HG03108 (cell line): ENCODE data around the gene NDOR1.
A peak's percentile ranks its signal among the peaks of the same experiment; 100 is the strongest.

Experiments
- ATAC-seq: cut with Tn5 transposase; IDR thresholded peaks from one replicate; pipeline ENCODE4 v1.9.1; 2021; ENCODE audit warnings: moderate library complexity; ENCODE audit not compliant: unreplicated experiment

The NDOR1 gene

GRCh38 chr9:137181680-137182079, 23.8 kb upstream of the NDOR1 start:
- no peak for ATAC-seq

DNA sequence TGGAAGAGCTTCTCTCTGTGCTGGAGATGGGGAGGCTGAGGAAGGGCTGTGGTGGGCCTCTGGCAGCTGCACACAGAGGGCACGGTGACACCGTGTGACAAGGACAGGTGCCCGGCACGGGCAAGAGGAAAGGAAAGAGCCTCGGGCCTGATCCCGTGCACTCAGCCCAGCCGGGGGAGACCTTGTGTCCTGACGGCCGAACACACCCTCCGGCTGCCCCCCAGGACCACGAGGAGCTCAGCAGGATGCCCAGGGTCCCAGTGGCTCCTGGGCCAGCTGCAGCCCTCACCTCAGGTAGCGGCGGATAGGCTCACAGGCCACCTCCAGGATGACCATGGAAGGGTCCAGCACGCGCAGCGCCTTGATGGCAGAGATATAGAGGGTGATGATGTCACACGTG, 22.7 kb upstream of the NDOR1 start:
- ATAC-seq: no peak

GRCh38 chr9:137183980-137184595, 21.4 kb upstream of the NDOR1 start:
- no peak for ATAC-seq

DNA sequence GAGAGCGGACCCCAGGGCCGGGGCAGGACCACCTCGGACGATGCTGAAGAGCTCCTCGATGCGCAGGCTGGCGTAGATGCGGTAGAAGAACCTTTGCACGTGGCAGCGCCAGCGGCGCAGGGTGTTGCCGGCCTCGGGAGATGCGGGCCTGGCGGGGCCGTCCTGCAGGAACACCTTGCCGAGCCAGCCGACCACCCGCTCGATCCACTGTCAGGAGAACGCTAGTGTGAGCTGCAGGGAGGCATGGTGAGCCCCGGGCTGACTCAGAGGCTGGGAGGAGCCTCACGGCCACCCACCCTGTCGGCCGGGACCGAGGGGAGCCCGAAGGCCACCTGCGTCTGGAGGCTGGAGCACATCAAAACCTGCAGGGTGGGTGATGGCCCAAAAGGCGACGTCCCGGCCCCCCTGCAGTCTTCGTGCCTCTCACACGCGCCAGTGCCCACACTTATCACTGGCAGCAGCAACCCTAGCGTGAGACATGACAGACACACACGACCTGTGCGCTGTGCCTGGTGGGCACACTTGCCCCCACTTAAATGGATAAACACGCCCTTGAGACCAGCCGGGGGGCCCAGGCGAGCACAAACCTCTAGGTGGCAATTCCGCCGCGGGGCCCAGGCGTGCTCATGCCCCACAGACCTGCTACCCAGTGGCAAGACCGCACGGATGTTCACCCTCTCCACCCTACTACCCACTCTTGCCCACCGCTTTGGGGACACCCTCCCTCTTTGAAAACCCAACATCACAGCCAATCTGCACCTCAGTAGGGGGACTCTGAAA, 20.4 kb upstream of the NDOR1 start:
- ATAC-seq: no peak

DNA sequence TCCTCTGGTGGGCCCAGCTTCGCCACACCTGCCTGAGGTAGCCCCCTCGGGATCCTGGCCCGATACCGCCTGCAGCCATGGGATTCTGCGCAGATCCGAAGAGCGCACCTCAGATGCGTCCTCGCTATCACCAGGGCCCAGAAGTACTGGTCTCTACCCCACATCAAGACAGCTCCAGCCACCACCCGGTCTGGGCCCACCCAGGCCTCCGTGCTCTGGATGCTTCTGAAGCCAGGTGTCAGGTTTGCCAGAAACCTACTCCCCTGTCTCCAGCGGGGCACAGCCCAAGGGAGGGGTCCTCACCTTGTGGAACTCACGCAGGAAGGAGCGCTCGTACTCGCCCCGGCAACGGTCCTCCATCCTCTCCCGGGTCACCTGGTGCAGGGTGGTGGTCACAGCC, 19.6 kb upstream of the NDOR1 start:
- no peak for ATAC-seq

- no peak for ATAC-seq
Observed at GRCh38 chr9:137186385-137186784, 19.1 kb upstream of the NDOR1 start.

DNA sequence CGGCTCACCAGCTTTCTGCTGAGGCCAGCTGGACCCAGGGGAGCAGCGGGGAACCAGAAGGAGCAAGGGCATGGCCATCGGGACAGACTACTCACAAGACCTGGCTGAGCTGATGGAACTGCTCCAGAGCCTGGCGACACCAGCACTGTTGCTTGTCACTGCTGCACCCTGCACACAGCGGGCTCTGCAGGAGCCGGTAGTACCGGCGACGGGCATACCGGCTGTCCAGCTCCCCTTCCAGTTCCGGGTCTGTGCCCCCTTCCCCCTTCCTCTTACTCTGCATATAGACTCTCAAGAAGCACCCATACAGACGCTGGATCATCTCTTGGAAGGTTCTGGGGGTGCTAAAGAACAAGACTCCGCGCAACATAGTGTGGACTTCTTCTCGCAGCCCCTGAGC, 18.1 kb upstream of the NDOR1 start:
- ATAC-seq: no peak

GRCh38 chr9:137188086-137188489, 17.4 kb upstream of the NDOR1 start:
- ATAC-seq: no peak

DNA sequence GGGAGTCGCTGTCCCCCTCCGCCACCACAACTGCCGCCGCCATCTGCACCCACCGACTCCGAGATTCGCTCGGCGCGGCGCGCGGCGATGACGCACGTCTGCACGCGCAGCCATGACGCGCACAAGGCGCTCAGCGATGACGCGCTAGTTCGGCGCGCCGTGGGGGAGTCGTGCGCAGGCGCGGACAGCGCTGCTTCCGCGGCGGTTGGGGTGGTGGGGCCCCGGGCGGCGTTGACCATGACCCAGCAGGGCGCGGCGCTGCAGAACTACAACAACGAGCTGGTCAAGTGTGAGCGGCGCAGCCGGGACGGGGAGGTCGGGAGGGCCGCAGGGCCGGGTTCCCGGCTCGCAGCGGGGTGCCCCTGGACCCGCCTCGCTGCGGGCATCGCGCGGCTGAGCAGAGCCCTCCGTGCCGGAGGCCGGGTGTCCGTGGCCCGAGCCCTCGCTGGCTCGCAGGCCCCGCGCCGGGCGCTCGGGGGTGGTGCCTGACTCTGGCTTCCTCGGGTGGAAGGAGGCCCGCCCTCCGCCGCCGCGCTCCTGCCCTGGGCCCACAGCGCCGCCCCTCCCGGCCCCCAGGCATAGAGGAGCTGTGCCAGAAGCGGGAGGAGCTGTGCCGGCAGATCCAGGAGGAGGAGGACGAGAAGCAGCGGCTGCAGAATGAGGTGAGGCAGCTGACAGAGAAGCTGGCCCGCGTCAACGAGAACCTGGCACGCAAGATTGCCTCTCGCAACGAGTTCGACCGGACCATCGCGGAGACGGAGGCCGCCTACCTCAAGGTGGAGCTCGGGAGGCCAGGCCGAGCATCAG, 16.8 kb upstream of the NDOR1 start, which contains the start of the genes ANAPC2 and SSNA1:
TSS of gene ANAPC2 (minus strand) at position 71 of the 807 bp plus-strand sequence. CDS start at position 43, 28 bp downstream.
TSS of gene SSNA1 (plus strand) at position 187 of the 807 bp plus-strand sequence. CDS start at position 238, 51 bp downstream.
- ATAC-seq: peak; percentile 57

DNA sequence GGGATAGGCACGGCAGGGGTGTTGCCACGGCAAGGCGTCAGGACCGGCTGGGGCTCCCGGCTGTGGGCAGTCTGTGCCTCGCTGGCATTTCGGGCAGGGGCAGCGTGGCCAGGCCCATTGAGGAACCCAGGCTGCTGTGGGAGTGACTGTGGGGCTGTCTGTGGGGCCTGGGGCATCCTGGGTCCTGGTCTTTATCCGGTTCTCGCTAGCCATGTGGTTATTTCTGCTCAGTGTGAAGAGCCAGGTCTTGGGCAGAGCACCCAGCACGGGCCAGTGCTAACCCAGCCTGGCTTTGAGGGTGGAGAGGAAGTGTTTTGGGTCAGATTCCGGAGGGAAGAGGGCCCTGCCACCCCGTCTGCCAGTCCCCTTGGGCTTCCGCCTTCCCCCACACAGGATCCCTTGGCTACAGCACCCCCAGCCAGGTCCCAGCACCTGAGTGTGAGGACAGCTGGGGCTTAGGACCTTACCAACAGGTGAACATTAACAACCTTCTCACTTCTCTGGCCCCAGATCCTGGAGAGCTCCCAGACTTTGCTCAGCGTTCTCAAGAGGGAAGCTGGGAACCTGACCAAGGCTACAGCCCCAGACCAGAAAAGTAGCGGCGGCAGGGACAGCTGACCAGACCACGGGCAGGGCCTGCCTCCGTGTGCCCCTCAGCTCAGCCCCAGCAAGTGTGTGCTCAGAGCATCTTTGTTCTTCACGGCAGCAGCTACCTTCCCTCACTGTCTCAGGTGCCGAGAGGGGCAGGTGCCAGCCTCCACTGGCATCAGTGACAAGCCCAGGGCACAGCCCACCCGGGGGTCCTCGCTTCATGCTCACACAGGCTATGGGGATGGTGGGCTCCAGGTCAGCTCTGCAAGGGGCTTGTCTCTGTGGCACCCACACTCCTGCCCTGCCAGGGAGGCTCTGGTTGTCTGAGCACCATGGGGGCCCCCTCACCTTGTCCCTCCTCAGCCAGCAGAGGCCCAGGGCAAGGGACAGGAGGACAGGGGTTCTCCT, 15.9 kb upstream of the NDOR1 start:
- ATAC-seq: no peak

DNA sequence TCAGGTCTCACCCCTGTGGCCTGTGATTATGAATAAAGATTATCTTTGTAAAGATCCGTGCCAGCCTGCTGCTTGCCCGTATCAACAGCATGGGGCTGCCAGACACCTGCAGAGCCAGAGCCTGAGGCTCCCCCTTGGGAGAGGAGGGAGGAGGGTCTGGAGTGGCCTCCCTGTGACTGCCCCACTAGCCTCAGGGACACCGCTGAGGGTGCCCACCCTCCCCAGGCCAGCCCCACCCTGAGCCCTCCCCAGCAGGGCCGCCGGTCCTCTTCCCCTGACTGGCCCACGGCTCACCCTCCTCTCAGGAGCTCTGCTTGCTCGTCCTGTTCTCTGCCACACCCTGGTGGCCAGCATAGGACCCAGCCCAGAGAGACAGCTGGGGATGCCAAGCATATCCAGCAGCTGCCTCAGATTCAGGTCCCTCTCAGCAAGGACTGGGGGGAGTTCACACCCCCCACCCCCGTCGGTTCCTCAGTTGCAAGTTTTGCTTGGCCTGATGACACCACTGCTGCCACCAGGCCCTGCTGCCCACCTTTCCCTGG, 15.1 kb upstream of the NDOR1 start:
- no peak for ATAC-seq

DNA sequence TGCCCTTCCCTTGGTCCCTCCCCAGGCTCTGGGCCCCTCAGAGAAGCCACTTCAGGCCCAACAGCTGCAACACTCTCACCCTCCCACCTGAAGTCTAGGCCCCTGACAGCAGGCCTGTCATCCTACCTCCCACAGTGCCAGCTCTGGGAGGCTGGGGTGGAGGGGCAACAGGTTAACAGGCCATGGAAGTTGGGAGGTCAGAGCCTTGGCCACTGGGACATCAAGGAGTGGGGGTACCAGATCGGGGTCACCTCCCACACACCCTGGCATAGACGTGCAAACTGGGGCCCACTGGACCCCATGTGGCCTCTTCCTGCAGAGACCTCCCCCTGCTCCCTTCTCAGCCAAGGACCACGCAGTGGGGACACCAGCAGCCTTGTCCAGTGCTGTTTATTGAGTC, 14.3 kb upstream of the NDOR1 start:
- ATAC-seq: no peak

GRCh38 chr9:137191691-137192447, 13.6 kb upstream of the NDOR1 start:
- ATAC-seq: no peak

DNA sequence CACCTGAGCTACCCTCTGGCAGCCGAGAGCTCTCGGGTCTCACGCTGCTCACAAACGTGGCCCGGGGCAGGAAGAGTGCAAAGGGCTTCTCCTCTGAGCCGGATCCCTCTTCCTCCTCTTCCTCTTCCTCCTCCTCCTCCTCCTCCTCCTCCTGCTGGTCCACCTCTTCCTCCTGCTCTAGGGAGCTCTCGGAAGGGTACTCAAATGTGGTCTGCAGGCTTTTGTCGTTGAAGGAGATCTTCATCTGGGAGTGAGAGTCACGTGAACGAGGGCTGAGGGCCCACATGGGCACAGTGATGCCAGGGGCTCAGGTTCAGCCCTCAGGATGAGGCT, 13.1 kb upstream of the NDOR1 start:
- no peak for ATAC-seq

DNA sequence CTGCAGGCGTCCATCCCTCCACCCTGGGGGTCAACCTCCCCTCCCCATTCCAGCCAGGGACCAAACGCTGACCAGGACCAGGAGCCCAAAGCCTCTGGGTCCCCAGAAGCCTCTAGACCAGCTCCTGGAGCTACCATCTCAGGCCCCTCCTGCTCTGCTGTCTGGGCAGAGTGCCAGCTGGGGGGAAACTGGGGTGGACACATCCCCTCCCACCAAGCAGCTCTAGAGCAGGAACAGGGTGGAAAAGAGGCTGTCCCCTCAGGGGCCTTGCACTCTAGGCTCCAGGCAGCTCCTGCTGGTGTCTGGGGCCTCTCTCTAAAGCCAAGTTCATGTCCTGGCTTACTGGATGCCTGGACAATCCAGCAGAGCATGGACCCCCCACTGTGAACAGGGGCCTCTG, 12.6 kb upstream of the NDOR1 start:
- ATAC-seq: no peak

DNA sequence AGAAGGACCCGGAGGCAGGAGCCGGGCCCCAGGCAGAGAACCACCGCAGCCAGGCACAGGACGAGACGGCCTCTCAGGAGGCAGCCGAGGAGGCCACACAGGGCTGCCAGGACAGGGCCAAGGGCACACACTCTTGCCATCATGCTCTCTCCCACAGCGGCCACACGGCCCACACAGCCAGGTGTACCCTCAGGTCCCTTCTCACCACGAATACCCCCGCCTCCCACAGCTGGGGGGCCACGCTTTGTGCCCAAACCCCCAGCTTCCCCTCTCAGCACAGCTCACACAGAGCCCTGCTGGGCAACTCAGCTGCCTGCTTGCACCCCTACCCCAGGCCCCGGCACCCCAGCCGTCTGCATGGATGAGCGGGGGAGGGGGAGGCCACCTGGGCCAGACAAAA, 11.7 kb upstream of the NDOR1 start:
- no peak for ATAC-seq

DNA sequence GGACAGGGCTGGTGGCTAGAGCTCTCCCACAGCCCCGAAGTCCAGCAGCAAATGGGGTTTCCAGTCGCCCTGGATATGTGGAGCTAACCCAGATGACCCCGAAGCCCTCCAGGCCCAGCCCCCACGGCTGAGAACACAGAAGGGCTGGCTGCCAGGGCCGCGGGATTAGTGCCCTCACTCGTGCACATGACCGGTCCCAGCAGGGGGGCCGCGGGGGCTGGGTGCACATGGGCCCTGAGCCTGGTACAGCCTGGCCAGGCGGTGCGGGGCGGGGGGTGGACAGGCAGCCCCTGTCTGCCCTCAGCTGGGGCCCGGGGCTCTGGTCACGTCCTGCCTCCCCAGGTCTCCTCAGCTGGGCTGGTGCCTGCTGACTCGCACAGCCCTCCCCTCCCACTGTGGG, 11.1 kb upstream of the NDOR1 start:
- no peak for ATAC-seq

- ATAC-seq: no peak
Observed at GRCh38 chr9:137194909-137195308, 10.6 kb upstream of the NDOR1 start.

DNA sequence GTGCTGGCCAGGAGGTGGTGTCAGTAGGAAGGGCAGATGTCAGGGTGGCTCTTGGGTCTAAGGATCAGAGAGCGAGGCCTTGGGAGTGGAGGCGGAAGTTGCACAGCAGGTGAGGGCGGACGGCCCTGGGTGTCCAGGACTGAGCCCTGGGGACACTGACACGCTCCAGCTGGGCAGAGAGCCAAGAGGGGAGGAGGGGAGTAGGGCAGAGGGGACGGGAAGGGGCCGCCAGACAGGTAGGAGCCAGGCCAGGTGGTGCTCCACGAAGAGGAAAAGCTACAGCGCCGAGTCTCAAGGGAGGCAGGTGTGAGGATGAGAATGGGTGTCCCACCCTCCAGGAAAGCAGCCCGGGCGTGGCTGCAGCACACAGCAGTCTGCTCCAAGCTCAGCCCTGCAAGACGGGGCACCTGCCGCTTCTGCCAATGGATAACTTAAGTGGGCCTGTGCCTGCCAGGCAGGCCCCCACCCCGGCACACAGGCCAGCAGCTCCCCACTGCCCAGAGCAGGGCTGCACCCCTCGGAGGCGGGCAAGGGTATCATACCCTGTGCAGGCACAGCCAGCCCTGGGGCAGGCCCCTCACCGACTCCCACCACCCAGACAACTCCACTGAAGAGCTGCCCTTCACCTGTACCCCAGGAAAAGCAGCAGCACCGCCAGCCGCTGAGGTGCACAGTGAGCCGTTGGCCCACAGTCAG, 9.8 kb upstream of the NDOR1 start:
- ATAC-seq: no peak
